ENCODE results near the gene RTL1. TPM values are rescaled to one million over a fixed set of nuclear protein-coding genes. Genes with fewer than 3 reads are reported as not detected.

Gene RTL1
- total and polyA plus RNA-seq, 2 of the 13 experiments (the other 11 are each of a cell fraction or from before 2014, with no cell fraction given) = not detected

DNA sequence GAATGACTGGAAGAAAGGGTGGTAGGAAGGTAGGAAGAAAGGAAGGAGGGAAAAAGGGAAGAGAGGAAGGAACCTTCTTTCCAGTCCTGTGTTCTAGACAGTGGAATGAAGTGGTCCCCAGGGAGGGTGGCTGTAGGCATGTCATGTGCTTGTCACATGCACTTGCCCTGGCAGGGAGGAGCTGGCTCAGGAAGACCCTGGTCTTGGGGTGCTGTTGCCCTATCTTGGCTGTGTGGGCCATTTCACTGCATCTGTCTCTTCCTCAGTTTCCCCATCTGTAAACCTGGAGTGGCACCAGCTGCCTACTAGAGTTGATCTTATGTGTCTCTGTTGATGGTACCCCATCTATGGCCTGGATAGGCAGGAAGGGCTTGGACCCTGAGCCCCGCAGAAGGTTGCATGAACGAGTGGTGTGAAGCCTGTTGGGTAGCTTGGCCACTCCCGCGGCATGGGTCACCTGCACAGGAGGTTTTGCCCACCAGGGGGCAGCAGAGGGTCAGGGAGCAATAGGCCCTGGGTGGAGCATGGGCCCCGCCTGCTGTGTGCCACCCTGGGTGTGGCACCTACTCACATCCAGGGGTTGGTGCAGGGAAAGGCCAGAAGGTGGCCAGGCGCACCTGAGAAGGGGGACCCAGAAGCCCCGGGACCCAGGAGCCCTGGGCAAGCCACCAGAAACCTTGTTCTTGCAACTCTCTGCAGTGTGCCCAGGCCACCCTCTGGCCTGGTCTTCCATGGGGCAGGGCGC, 52.5 kb downstream of the RTL1 start (continued):
- TF ChIP-seq, protein P1, sequence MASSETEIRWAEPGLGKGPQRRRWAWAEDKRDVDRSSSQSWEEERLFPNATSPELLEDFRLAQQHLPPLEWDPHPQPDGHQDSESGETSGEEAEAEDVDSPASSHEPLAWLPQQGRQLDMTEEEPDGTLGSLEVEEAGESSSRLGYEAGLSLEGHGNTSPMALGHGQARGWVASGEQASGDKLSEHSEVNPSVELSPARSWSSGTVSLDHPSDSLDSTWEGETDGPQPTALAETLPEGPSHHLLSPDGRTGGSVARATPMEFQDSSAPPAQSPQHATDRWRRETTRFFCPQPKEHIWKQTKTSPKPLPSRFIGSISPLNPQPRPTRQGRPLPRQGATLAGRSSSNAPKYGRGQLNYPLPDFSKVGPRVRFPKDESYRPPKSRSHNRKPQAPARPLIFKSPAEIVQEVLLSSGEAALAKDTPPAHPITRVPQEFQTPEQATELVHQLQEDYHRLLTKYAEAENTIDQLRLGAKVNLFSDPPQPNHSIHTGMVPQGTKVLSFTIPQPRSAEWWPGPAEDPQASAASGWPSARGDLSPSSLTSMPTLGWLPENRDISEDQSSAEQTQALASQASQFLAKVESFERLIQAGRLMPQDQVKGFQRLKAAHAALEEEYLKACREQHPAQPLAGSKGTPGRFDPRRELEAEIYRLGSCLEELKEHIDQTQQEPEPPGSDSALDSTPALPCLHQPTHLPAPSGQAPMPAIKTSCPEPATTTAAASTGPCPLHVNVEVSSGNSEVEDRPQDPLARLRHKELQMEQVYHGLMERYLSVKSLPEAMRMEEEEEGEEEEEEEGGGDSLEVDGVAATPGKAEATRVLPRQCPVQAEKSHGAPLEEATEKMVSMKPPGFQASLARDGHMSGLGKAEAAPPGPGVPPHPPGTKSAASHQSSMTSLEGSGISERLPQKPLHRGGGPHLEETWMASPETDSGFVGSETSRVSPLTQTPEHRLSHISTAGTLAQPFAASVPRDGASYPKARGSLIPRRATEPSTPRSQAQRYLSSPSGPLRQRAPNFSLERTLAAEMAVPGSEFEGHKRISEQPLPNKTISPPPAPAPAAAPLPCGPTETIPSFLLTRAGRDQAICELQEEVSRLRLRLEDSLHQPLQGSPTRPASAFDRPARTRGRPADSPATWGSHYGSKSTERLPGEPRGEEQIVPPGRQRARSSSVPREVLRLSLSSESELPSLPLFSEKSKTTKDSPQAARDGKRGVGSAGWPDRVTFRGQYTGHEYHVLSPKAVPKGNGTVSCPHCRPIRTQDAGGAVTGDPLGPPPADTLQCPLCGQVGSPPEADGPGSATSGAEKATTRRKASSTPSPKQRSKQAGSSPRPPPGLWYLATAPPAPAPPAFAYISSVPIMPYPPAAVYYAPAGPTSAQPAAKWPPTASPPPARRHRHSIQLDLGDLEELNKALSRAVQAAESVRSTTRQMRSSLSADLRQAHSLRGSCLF (CRISPR knock-in tag; IDR thresholded peaks at IDR 0.05; ENCODE audit: borderline replicate concordance) = no peak
- TF ChIP-seq, protein P2, sequence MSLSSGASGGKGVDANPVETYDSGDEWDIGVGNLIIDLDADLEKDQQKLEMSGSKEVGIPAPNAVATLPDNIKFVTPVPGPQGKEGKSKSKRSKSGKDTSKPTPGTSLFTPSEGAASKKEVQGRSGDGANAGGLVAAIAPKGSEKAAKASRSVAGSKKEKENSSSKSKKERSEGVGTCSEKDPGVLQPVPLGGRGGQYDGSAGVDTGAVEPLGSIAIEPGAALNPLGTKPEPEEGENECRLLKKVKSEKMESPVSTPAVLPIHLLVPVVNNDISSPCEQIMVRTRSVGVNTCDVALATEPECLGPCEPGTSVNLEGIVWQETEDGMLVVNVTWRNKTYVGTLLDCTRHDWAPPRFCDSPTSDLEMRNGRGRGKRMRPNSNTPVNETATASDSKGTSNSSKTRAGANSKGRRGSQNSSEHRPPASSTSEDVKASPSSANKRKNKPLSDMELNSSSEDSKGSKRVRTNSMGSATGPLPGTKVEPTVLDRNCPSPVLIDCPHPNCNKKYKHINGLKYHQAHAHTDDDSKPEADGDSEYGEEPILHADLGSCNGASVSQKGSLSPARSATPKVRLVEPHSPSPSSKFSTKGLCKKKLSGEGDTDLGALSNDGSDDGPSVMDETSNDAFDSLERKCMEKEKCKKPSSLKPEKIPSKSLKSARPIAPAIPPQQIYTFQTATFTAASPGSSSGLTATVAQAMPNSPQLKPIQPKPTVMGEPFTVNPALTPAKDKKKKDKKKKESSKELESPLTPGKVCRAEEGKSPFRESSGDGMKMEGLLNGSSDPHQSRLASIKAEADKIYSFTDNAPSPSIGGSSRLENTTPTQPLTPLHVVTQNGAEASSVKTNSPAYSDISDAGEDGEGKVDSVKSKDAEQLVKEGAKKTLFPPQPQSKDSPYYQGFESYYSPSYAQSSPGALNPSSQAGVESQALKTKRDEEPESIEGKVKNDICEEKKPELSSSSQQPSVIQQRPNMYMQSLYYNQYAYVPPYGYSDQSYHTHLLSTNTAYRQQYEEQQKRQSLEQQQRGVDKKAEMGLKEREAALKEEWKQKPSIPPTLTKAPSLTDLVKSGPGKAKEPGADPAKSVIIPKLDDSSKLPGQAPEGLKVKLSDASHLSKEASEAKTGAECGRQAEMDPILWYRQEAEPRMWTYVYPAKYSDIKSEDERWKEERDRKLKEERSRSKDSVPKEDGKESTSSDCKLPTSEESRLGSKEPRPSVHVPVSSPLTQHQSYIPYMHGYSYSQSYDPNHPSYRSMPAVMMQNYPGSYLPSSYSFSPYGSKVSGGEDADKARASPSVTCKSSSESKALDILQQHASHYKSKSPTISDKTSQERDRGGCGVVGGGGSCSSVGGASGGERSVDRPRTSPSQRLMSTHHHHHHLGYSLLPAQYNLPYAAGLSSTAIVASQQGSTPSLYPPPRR (CRISPR knock-in tag; IDR thresholded peaks at IDR 0.05; ENCODE audit: borderline replicate concordance) = no peak
- TF ChIP-seq, protein P3, sequence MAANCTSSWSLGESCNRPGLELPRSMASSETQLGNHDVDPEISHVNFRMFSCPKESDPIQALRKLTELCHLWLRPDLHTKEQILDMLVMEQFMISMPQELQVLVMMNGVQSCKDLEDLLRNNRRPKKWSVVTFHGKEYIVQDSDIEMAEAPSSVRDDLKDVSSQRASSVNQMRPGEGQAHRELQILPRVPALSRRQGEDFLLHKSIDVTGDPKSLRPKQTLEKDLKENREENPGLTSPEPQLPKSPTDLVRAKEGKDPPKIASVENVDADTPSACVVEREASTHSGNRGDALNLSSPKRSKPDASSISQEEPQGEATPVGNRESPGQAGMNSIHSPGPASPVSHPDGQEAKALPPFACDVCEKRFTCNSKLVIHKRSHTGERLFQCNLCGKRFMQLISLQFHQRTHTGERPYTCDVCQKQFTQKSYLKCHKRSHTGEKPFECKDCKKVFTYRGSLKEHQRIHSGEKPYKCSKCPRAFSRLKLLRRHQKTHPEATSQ (CRISPR knock-in tag; IDR thresholded peaks at IDR 0.05; ENCODE audit: borderline replicate concordance) = no peak
- TF ChIP-seq ZC3H4 (CRISPR knock-in tag; IDR thresholded peaks at IDR 0.05; ENCODE audit: borderline replicate concordance) (no peak), ZBTB7A (CRISPR knock-in tag; IDR thresholded peaks at IDR 0.05) (no peak), LCORL (IDR thresholded peaks at IDR 0.05) (no peak), LCORL (CRISPR knock-in tag; IDR thresholded peaks at IDR 0.05) (no peak), HNF4G (IDR thresholded peaks at IDR 0.05; ENCODE audit: borderline replicate concordance, low read depth, low read length) (no peak), HNF4G (CRISPR knock-in tag; IDR thresholded peaks at IDR 0.05; ENCODE audit: borderline replicate concordance, low read depth) (no peak), ELF4 (CRISPR knock-in tag; IDR thresholded peaks at IDR 0.05; ENCODE audit: borderline replicate concordance) (no peak), ZNF878 (CRISPR knock-in tag; IDR thresholded peaks at IDR 0.05) (no peak), DMAP1 (CRISPR knock-in tag; IDR thresholded peaks at IDR 0.05) (no peak), NFATC3 (CRISPR knock-in tag; IDR thresholded peaks at IDR 0.05) (no peak), ZFY (CRISPR knock-in tag; IDR thresholded peaks at IDR 0.05) (no peak; the same call in 1 of the 2 replicates)
- TF ChIP-seq, protein P4, sequence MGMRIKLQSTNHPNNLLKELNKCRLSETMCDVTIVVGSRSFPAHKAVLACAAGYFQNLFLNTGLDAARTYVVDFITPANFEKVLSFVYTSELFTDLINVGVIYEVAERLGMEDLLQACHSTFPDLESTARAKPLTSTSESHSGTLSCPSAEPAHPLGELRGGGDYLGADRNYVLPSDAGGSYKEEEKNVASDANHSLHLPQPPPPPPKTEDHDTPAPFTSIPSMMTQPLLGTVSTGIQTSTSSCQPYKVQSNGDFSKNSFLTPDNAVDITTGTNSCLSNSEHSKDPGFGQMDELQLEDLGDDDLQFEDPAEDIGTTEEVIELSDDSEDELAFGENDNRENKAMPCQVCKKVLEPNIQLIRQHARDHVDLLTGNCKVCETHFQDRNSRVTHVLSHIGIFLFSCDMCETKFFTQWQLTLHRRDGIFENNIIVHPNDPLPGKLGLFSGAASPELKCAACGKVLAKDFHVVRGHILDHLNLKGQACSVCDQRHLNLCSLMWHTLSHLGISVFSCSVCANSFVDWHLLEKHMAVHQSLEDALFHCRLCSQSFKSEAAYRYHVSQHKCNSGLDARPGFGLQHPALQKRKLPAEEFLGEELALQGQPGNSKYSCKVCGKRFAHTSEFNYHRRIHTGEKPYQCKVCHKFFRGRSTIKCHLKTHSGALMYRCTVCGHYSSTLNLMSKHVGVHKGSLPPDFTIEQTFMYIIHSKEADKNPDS (CRISPR knock-in tag; IDR thresholded peaks at IDR 0.05) = no peak
